GM20000 (cell line): ENCODE data around the gene RCAN2.
"Not testable (repeated sequence)": the region's sequence is repeated elsewhere in the genome, so short reads cannot be mapped to it uniquely, and the experiment has no call there.

Source experiments
- DNase-seq: peaks from one replicate; pipeline ENCODE4 v3.0.0; 2012; ENCODE audit warnings: low spot score
- CTCF ChIP-seq: IDR thresholded peaks from 2 replicates; pipeline ENCODE4 v1.5.1; 2012; ENCODE audit warnings: mild to moderate bottlenecking, control low read depth; ENCODE audit errors: extremely low read depth, missing control alignments

RCAN2 gene

GRCh38 chr6:46414398-46414797 is 76.9 kb downstream of the RCAN2 start:
- TF ChIP-seq CTCF = no peak
- DNase-seq = no peak

GRCh38 chr6:46412662-46413061 is 78.6 kb downstream of the RCAN2 start:
- DNase-seq = no peak
- no peak for TF ChIP-seq CTCF

- TF ChIP-seq CTCF = no peak
- no peak for DNase-seq
Measured at GRCh38 chr6:46411456-46412197, 79.6 kb downstream of the RCAN2 start.

- DNase-seq = peak; percentile 75
- peak; percentile 42 for TF ChIP-seq CTCF
Measured at GRCh38 chr6:46410334-46410953, 80.8 kb downstream of the RCAN2 start.

- no peak for TF ChIP-seq CTCF
- no peak for DNase-seq
Measured at GRCh38 chr6:46407776-46408530, 83.3 kb downstream of the RCAN2 start.

GRCh38 chr6:46407246-46407645 is 84.0 kb downstream of the RCAN2 start:
- no peak for TF ChIP-seq CTCF
- DNase-seq = no peak

GRCh38 chr6:46405620-46406180 is 85.5 kb downstream of the RCAN2 start:
- not testable (repeated sequence) for DNase-seq
